IPS-NIHi7 (cell line): Measurements from ENCODE around the gene HAO2.
"Not testable (repeated sequence)": the region's sequence is repeated elsewhere in the genome, so short reads cannot be mapped to it uniquely, and the experiment has no call there.

Source experiments
- DNase-seq: peaks from one replicate; pipeline ENCODE4 v3.0.0; 2012; ENCODE audit warnings: mixed read lengths; ENCODE audit errors: extremely low spot score

The HAO2 gene

DNA sequence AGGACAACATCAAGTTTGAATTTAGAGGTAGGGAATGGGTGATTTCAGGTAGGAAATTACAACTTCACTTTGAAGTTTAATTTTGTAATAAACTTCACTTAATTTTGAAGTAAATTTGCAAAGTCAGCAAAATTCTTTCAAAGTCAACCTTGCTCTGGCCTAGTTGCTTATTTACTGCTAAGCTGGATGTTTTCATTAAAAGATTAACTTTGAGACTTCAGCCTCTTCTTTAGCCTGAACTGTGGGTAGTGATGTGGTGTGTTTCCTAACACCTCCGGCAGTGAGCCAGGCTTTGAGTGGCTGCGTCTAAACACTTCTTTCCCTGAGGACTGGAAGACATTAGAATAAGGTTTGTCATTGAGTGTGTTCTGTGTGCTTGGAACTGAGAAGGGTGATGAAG is at the start of gene HAO2:
Gene HAO2, plus strand, starts transcription at position 232 of the 400 bp plus-strand sequence. CDS start 12,301 bp downstream, outside the sequence.
- DNase-seq = no peak

DNA sequence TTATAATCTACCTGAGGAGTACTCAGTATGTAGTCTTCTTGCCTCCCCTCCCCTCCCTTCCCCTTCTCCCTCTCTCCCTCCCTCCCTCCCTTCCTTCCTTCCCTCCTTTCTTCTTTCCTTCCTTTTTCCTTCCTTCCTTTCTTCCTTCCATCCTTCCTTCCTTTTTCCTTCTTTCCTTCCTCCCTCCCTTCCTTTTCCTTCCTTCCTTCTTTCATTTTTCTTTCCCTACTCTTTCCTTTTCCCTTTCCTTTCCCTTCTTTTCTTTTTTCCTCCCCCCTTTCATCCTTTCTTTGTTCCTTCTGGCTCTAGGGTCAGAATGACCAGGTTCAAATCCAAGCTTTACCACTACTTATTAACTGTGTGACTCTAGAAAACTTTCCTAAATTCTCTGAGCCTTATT is 48.5 kb upstream of the HAO2 start:
- no peak for DNase-seq

DNA sequence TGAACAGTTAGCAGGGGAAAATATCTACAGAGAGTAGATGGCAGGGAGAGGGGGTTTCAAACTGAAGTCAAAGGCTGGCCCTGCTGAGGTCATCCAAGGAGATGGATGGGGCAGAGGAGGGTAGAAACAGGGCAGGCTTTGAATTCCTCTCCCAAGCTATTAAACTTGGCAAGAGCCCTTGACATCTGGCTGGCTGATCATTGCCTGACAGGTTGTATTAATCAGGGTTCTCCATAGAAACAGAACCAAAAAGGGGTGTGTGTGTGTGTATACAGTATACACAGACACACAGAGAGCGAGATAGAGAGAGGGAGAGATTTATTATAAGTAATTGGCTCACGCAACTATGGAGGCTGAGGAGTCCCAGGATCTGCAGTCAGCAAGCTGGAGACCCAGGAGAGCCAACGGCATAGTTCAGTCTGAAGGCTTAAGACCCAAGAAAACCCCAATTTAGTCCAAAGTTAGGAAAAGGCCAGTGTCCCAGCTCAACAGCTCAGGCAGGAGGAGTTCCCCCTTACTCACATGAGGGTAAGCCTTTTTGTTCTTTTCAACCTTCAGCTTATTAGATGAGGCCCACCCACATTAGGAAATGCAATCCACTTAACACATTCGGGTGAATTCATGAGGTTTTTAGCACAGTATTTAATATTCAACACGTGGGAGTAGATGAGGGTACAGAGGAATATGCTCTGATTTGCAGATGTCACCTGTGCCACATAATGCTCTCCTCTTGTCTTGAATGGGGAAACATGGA is 46.7 kb upstream of the HAO2 start:
- no peak for DNase-seq

DNA sequence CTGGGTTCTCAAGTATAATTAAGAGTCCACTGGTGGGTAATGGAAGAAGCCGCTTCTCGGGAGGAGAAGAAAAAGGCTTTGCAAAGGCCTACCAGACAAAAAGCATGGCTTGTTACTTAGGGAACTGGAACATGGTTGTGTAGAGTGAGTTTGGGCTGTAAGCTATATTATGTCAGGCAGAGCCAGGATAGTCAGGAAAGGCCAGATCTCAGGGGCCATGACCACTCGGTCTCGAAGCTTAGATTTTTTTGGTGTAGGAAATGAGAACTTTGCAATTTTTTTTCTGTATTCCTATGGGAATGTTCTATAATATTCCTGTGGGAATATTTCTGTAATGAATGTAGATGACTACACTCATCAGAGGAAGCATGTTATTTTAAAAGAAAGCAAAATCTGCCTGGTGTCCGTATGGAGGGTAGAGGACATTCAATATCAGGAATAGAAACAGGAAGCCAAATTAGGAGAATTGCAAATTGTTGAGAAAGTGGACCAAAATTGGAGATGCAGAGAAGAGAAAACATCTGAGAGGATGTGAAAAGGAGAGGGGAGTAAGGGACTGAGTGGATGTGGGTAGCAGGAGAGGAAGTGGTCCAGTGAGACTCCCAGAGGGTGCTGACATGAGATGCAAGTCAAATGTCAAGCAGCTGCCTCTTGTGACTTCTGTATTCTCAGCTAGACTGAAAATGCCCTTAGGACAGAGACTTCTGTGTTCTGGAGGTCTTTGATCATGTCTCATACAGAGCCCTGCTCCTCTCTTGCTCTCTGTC is 45.2 kb upstream of the HAO2 start:
- DNase-seq = no peak

DNA sequence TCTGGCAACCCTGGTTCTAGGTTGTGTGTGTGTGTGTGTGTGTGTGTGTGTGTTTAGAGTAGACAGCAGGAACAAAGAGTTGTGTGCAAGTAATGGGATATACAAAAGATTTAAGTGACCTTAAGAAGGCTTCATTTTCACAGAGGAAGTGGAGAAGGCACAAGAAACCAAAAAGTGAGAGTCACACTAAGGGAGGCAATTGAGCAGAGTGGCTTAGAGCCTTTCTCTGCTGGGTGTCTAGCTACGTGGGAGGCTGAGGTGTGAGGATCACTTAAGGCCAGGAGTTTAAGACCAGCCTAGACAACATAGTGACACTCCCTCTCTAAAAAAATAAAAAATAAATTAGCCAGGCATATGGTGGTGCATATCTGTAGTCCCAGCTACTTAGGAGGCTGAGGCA is 44.4 kb upstream of the HAO2 start:
- DNase-seq = no peak

DNA sequence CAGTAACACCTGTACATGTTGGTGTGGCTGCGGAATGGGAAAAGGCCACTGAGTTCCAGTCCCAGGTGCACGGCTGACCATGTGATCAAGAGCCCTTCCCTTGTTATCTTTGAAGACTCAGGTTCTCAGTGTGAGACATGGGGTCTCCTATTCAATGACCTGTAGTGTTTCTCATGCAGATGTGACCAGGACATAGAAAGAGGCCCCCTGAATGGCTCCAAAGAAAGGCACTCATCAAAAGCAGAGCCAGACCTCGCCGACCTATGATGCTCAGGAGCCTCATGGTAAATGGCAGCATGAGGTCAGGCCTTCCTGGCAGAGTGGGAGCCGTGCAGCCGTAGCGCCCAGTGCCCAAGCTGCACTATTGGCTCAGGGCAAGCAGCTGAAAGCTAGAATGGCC is 42.3 kb upstream of the HAO2 start:
- DNase-seq = no peak

DNA sequence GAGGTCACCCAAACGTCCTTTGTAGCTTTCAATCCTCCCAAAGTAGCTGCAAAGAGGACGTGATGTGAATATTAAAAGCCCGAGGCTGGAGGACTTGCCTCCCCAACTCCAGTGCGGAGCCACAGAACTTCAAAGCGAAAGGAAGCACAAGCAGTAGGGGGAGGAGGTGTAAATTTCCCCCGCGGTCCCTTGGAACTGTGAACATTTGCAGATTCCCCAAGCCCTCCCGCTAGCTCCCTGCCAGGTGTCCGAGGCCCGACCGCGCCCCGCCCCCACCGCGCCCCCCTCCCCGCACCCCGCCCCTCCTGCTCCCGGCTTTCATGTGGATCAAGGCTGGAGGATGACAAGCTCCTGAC is 41.5 kb upstream of the HAO2 start:
- DNase-seq = peak; percentile 68

DNA sequence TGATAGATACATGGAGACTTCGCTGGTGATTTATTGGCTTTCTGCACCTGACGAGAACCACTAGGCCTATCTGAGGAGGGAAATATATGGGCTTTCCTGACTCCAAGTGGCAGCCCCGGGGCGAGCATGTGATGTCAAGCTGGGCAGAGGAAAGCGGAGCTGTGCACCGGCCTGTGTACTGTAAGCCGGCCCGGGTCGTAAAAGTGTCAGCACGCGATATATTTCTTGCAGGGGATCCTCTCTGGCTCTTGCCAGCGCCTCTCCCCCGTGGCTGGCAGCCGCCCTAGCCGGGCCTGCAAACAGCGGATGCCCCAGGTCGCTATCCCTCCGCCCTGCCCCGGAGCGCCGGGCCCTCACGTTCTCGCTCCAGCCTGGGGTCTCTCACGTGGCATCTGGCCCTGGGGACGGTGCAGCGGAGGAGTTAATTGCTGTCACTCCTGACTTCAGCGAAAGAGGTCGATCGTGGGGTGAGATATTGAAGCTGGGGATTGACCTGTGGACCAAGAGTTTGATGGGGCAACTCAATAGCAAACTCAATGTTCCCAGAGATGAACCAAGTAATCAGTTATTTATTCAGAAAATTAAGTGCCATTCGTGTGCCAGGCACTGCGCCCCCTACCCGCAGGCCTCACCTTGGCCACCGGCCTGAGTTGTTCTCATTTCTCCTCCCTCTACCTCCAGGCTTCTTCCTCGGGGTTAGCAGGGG is 41.0 kb upstream of the HAO2 start:
- peak; percentile 50 for DNase-seq

DNA sequence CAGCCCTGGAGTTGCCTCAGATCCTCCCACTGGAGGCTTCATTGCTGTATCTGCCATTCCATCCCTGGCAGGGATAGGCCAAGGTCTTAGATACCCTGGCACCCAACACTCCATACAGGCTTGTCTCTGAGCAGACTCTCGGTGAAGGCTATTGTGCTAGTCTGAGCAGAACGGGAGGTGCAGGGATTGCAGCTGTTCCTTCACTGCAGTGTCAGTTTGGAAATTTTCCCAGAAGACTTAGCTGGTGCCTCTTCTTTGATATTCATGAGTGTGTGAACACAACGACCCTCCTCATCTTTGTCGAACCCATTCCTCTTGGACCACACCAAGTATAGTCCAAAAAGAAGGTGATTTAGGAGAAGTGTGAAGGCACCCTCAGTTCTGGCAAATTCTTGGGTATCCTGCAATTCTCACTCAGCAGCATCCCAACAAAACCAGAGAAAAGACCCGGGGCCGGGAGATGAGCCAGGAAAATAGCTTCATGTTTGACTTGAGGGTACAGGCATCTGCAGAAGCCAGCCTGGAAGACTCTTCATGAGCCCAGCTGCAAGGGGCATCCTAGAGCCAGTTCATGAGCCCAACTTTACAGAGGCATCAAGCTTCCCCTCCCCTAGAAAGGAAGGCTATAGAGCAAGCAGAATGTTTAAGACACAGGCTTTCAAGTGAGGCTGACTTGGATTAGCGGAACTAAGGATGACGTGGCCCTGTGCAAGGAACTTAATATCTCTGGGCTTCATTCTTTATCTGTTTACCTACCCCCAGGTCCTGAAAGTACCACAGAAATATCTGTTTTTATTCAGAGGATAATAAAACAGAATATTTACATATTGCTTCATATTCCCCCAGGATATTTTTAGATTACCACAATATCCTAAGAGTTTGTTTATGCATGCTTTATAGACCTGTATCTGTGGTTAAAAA is 38.8 kb upstream of the HAO2 start:
- no peak for DNase-seq

DNA sequence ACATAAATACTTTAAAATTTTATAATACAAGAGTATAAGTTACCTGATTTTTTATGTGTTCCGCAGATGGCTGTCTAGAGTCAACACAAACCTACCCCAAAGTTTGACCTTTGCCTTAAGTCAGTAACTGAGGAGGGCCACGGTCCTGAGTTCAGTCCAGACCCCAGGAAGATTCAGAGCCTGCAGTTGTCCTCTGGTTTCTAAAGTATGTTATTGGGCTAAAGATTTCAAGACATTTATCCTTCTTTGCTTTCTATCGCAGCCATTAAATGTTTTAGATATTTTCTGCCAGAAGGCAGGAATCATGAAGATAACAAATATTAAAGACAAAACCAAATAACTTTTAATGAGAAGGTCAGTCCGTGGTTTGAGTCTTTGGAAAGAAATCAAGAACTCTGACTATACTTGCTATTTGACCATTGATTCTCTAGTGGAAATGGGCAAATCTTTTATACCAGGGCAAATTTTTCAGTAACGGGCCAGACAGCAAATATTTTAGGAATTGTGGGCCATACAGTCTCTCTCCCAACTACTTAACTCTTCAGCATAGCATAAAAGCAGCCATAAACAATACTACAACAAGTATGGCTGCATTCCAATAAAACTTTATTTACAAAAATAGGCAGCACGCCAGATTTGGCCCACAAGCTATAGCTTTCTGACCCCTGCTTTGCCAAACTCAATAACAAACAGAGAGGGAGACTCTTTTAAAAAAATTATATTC is 38.0 kb upstream of the HAO2 start:
- no peak for DNase-seq

DNA sequence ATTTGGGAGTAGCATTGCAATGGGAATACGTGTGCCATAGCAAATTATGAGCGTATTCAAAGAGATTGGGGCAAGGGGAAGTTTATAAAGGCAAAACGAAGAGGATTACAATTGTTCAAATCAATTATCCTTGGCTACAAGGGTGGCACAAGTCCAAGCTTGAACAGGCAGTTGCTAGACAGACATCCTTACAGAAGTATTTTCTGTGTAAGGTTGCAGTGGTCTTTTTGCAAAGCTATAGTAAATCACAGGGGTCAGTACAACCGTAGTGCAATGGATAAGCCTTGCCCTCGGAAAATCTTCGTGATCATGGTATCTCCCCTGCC is 37.4 kb upstream of the HAO2 start:
- no peak for DNase-seq

DNA sequence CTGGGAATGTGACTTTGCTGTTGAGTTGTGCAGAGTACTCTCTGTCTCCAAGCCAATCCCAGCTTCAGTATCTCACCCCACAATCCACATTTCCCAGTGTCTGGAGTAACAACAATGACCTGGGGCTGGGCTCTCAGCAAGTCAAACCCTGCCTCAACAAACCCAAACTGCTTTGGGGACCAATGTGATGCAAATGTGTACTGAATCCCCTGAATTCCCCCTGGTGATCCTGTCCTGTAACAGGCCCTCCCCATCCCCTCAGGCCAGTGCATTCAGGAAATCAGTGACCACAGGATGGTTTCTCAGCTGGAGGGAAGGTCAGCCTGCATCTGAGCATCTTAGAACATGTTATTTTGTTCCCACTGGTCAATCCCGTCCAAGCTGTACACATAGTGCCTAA is 36.7 kb upstream of the HAO2 start:
- peak; percentile 41 for DNase-seq

DNA sequence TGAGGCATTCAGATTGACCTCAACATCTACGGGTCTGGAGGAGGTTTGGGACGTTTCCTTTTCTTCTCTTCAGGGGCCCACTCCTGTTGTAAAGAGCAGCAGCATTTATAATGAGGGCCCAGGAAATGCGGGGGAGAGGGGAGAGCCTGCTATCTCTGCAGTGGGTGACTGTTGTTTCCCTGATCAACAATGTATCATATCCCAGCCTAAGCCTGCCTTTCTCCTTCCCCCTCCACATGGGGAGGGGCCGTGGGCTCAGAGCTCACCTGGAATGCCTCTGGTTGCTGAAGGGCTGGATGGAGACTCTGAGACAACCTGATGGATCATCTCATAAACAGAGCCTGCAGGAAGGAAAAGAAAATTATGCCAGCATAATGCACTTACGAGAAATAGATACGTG is 36.0 kb upstream of the HAO2 start:
- no peak for DNase-seq

DNA sequence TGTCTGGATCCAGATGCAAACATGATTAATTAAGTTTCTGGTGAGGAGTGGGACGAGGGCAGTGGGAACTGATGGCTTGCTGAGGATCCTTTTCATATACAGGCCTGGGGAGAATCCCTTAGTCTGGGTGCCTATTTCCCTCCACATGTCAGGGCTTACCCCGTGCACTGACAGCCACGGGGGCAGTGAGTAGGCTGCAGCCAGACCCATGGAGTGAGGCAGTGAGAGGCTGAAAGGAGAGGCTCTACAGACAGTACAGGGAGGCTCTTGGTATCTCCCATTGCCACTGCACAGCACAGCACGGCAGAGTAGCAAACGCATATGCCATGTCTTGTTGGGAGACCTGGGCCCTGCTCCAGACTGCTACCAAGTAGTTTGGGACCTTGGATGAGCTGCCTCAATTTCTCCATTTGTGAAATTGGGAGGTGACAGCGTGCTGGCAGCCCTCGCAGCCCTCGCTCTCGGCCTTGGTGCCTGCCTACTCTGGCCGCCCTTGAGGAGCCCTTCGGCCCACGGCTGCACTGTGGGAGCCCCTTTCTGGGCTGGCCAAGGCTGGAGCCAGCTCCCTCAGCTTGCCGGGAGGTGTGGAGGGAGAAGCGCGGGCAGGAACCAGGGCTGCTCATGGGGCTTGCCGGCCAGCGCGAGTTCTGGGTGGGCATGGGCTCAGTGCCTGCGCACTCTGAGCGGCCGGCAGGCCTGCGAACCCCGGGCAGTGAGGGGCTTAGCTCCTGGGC is 35.3 kb upstream of the HAO2 start:
- no peak for DNase-seq

DNA sequence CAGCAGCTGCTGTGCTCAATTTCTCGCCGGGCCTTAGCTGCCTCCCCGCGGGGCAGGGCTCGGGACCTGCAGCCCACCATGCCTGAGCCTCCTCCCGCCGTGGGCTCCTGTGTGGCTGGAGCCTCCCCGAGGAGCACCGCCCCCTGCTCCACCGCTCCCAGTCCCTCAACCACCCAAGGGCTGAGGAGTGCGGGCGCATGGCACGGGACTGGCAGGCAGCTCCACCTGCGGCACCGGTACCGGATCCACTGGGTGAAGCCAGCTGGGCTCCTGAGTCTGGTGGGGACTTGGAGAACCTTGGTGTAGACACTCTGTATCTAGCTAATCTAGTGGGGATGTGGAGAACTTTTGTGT is 34.7 kb upstream of the HAO2 start:
- not testable (repeated sequence) for DNase-seq

DNA sequence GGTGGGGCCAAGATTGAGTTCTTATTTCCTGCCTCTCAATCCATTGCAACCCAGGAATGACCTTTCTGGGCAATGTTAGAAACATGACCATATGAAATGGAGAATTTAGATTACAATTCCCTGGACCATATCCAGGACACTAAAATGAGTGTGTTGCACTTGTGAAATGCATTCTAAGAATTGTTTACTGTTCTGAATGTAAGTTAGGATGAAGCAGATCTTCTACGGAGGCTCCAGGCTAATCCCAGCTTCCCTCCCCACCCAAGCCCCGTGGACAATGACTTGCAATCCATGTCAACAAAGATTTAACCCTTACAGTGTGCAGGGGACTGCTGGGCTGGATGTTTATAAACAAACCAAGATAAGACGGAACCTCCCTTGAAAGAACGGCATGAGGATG is 31.7 kb upstream of the HAO2 start:
- no peak for DNase-seq

DNA sequence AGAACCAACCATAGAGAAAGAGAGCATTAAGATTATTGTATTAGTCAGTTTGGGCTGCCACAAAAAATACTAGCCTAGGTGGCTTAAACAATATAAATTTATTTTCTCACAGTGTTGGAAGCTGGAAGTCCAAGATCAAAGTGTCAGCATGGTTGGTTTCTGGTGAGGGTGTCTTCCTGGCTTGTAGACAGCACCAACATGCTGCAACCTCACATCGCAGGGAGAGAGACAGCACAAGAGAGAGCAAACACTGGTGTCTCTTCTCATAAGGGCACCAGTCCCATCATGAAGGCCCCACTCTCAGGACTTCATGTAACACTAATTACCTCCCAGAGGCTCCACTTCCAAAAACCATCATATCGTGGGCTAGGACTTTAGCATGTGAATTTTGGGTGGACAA is 30.6 kb upstream of the HAO2 start:
- DNase-seq = no peak

DNA sequence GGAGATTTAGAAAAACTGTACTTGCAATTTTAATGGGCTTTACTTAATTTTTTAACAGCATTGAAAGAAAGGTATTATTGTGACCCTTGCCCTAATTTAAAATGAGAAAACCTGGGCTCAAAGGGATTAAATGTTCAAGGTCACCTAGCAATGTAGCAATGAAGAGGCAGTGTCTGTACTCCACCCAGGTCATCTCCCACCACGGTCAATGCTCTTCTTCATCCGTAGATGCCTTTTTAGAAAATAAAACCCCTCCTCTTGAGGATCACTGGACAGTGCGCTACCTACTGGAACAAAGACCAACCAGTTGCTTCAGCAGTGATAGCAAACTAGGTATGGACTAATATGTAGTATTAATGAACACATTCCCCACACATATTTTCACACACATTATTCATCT is 29.8 kb upstream of the HAO2 start:
- no peak for DNase-seq

DNA sequence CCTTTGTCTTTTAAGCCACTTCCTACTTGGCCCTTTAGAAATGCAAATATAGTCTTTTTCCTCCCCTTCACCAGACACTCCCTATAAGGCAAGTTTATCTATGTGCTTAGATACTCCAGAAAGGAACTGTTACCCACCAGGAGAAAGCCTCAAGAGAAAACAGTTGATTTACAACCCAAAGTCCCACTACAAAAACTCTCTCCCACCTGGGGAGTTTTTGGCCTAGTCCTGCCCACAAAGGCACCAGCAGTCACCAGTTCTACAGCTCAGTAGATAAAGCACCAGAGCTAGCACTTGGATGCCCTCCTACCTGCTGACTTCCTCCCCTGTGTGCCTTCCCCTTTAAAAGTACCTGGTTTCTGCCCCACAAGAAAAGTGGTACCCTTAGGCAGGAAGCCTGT is 27.7 kb upstream of the HAO2 start:
- DNase-seq = peak; percentile 46

DNA sequence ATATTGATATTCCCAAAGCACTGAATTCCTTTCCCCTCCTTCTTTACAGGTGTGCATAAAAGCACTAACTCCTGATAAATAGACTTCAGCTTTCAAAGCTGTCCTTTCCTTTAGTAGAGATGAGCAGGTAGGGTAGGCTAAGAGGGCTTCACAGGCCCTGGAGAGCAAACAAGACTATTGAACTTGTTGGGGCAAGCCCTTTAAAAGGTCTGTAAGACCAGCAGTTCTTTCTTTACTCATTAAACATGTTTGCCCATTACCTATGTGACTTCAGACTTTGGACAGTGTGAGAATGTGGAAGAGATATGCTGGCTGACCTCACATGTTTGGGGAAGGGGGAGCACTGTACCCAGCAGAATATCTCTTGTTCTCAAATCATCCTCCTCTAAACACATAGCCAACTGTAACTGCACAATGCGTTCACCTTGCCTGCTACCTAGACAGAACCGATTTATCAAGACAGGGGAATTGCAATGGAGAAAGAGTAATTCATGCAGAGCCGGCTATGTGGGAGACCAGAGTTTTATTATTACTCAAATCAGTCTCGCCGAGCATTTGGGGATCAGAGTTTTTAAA is 27.1 kb upstream of the HAO2 start:
- DNase-seq = no peak
